ENCODE data around the gene ABCB11. TPM values are rescaled to one million over a fixed set of nuclear protein-coding genes. Genes with fewer than 3 reads are reported as not detected.

ABCB11 gene
- total and polyA plus RNA-seq, 2 of the 4 experiments (the other 2 are of a cell fraction) = not detected

GRCh38 chr2:168951871-168952270, 79.3 kb downstream of the ABCB11 start:
- BruUV-seq (replicated peaks) = no TSS peak
- no peak overlapping the region for H3K4me3 ChIP-seq (ENCODE audit: insufficient read depth, low read depth, low read length)
- dilution Hi-C loops (cut with HindIII; ENCODE audit: low sequenced_read_pairs, unreplicated experiment) = no loop called here
- no peak overlapping the region for H2AFZ ChIP-seq (replicated peaks; ENCODE audit: low read length, poor library complexity)
- H2AK5ac ChIP-seq (ENCODE audit: low read depth, low read length) = no peak overlapping the region
- H3K27ac ChIP-seq (ENCODE audit: insufficient read depth, low read length) = no peak overlapping the region
- H4K91ac ChIP-seq (ENCODE audit: insufficient read depth, low read depth, low read length) = no peak overlapping the region
- H3K18ac ChIP-seq (ENCODE audit: low read depth, low read length) = no peak overlapping the region
- no peak overlapping the region for H2BK5ac ChIP-seq (ENCODE audit: low read depth, low read length, poor library complexity, severe bottlenecking)
- no peaks in the 10 kb centered on the region for H3K36me3 ChIP-seq (ENCODE audit: control insufficient read depth, insufficient read depth, low read length)
- H2BK20ac ChIP-seq (ENCODE audit: low read depth, low read length) = no peak overlapping the region
- TF ChIP-seq SMC3 (IDR thresholded peaks at IDR 0.05; ENCODE audit: low read depth, low read length) = no peak
- TF ChIP-seq MAZ (IDR thresholded peaks at IDR 0.05; ENCODE audit: borderline replicate concordance, low read depth, low read length) = no peak
- no peak for TF ChIP-seq POLR2A (IDR thresholded peaks at IDR 0.05; ENCODE audit: low read depth, low read length)
- no peak for TF ChIP-seq ELK1 (IDR thresholded peaks at IDR 0.05; ENCODE audit: borderline replicate concordance, low read depth, low read length)
- TF ChIP-seq NFE2L2 (IDR thresholded peaks at IDR 0.05; ENCODE audit: low read depth, low read length) = no peak
- no peak for TF ChIP-seq BHLHE40 (IDR thresholded peaks at IDR 0.05; ENCODE audit: low read depth, low read length)
- TF ChIP-seq FOS (IDR thresholded peaks at IDR 0.05; ENCODE audit: low read depth, low read length) = no peak
- no peak for TF ChIP-seq MAFK (IDR thresholded peaks at IDR 0.05; ENCODE audit: low read depth, low read length)
- no peak for TF ChIP-seq CTCF (conservative IDR thresholded peaks at IDR 0.05; ENCODE audit: low read depth, low read length)
- TF ChIP-seq RAD21 (IDR thresholded peaks at IDR 0.05; ENCODE audit: low read length) = no peak
- no peak for TF ChIP-seq RFX5 (IDR thresholded peaks at IDR 0.05; ENCODE audit: low read depth, low read length)
- TF ChIP-seq USF2 (IDR thresholded peaks at IDR 0.05; ENCODE audit: low read depth, low read length) = no peak
- no peak for TF ChIP-seq RCOR1 (IDR thresholded peaks at IDR 0.05; ENCODE audit: insufficient replicate concordance, low read length)
- no peak for TF ChIP-seq MXI1 (IDR thresholded peaks at IDR 0.05; ENCODE audit: borderline replicate concordance, low read depth, low read length)
- TF ChIP-seq CEBPB (IDR thresholded peaks at IDR 0.05; ENCODE audit: low read depth, low read length) = no peak
- TF ChIP-seq CHD1 (IDR thresholded peaks at IDR 0.05; ENCODE audit: low read depth, low read length) = no peak
- no peaks in the 10 kb centered on the region for H3K9me1 ChIP-seq (ENCODE audit: insufficient read depth, low read length)
- no peak overlapping the region for H3K56ac ChIP-seq (ENCODE audit: extremely low read depth, insufficient read depth, low read length)
- no peak for DNase-seq
- ChIA-PET CTCF (no interaction called here), POLR2A (ENCODE audit: unreplicated experiment) (no interaction called here)
- no peak overlapping the region for H3K9ac ChIP-seq (ENCODE audit: low read depth, low read length)
- no peaks in the 10 kb centered on the region for H3K79me1 ChIP-seq (ENCODE audit: low read depth in 1 of 2, low read length in 2 of 2)
- H3K4ac ChIP-seq (ENCODE audit: low read depth, low read length) = no peak overlapping the region
- H4K8ac ChIP-seq (ENCODE audit: low read depth in 2 of 2, low read length in 2 of 2) = no peak overlapping the region
- H2BK15ac ChIP-seq (ENCODE audit: low read depth, low read length) = no peak overlapping the region
- H3K14ac ChIP-seq (replicated peaks; ENCODE audit: low read depth, low read length) = no peak overlapping the region
- H2AK9ac ChIP-seq (replicated peaks; ENCODE audit: low read depth, low read length, poor library complexity) = no peak overlapping the region
- H3K4me2 ChIP-seq (ENCODE audit: low read depth, low read length) = no peak overlapping the region
- in situ Hi-C loops (cut with MboI; ENCODE audit: low sequenced_read_pairs) = no loop called here
- no peak overlapping the region for H2BK120ac ChIP-seq (ENCODE audit: low read depth, low read length)
- intact Hi-C loops (cut with micrococcal nuclease) = no loop called here
- no peak for ATAC-seq (ENCODE audit: low read depth)
- H4K5ac ChIP-seq (ENCODE audit: low read depth, low read length) = no peak overlapping the region
- H3K27me3 ChIP-seq (ENCODE audit: control insufficient read depth, insufficient read depth, low read length) = no peaks in the 10 kb centered on the region
- no peaks in the 10 kb centered on the region for H3K4me1 ChIP-seq (ENCODE audit: control insufficient read depth, insufficient read depth, low read length)
- no CpG with 5 or more reads among the region's 1 CpG for WGBS, 2 experiments (ENCODE audit: extremely low coverage in 2 of 2, insufficient read length in 1 of 2)
- H3K23ac ChIP-seq (ENCODE audit: low read depth, low read length) = no peak overlapping the region
- H3K9me3 ChIP-seq (ENCODE audit: control insufficient read depth, insufficient read depth, low read length) = no peaks in the 10 kb centered on the region
- H4K20me1 ChIP-seq (ENCODE audit: insufficient read depth, low read length) = no peaks in the 10 kb centered on the region

Measured in IMR-90 (cell line).